ENCODE measurements around the gene MS4A10. TPM values are rescaled to one million over a fixed set of nuclear protein-coding genes. Genes with fewer than 3 reads are reported as not detected.

Gene MS4A10
- total RNA-seq, 1 experiment from 2014 or later: not detected

- no peak for ATAC-seq
- H3K9me3 ChIP-seq (ENCODE audit: control insufficient read depth in 1 of 2, insufficient read depth in 1 of 2, low read depth in 1 of 2, low read length in 2 of 2): no peaks in the 10 kb centered on the region
- no peak for TF ChIP-seq ELF1 (IDR thresholded peaks at IDR 0.05; ENCODE audit: borderline replicate concordance, low read depth)
- no peak for TF ChIP-seq ZBTB33 (IDR thresholded peaks at IDR 0.05; ENCODE audit: extremely low read depth, insufficient replicate concordance, low read length)
- no peak for TF ChIP-seq EZH2 (IDR thresholded peaks at IDR 0.05)
- no peak for TF ChIP-seq CTCF (IDR thresholded peaks at IDR 0.05 in 2 of 3, conservative IDR thresholded peaks at IDR 0.05 in 1 of 3; ENCODE audit: borderline replicate concordance in 1 of 3, insufficient read depth in 1 of 3, low read depth in 2 of 3, low read length in 2 of 3)
- TF ChIP-seq YY1 (IDR thresholded peaks at IDR 0.05; ENCODE audit: extremely low read depth, insufficient replicate concordance, low read depth, low read length): no peak
- no peak for TF ChIP-seq SRF (IDR thresholded peaks at IDR 0.05; ENCODE audit: low read depth)
- TF ChIP-seq ATF3 (IDR thresholded peaks at IDR 0.05): no peak
- no peak for TF ChIP-seq EGR1 (IDR thresholded peaks at IDR 0.05; ENCODE audit: low read depth)
- TF ChIP-seq ZFX (IDR thresholded peaks at IDR 0.05): no peak
- no peak for TF ChIP-seq RAD21 (IDR thresholded peaks at IDR 0.05; ENCODE audit: low read depth)
- TF ChIP-seq REST (IDR thresholded peaks at IDR 0.05; ENCODE audit: low read depth): no peak
- no peak for TF ChIP-seq POLR2AphosphoS5 (IDR thresholded peaks at IDR 0.05; ENCODE audit: low read depth, low read length)
- TF ChIP-seq TCF7L2 (IDR thresholded peaks at IDR 0.05; ENCODE audit: borderline replicate concordance, extremely low read depth, insufficient read depth, insufficient read length): no peak
- TF ChIP-seq CEBPB (IDR thresholded peaks at IDR 0.05; ENCODE audit: low read depth): no peak
- no peak for TF ChIP-seq POLR2A (IDR thresholded peaks at IDR 0.05; ENCODE audit: borderline replicate concordance, extremely low read depth, insufficient read depth, insufficient read length)
- TF ChIP-seq JUND (IDR thresholded peaks at IDR 0.05): no peak
- no peak for TF ChIP-seq SP1 (IDR thresholded peaks at IDR 0.05; ENCODE audit: low read depth)
These were observed 30.2 kb upstream of the MS4A10 start for GRCh38 chr11:60754887-60755286.

More at GRCh38 chr11:60754887-60755286, 30.2 kb upstream of the MS4A10 start:
- Histone ChIP-seq H3K9me2 (ENCODE audit: insufficient read depth) (no peaks in the 10 kb centered on the region), H3K9ac (ENCODE audit: low read length) (no peak overlapping the region), H3K4me2 (ENCODE audit: low read length) (no peak overlapping the region), H3K4me3 (replicated peaks in 1 of 2; ENCODE audit: low read depth in 1 of 2, low read length in 2 of 2) (no peak overlapping the region), H3K27me3 (ENCODE audit: insufficient read depth, low read length) (peaks cover 21% of the 10 kb centered on the region; the same call in 1 of the 2 replicates), H3K36me3 (ENCODE audit: control insufficient read depth in 1 of 2, insufficient read depth in 2 of 2, low read length in 2 of 2) (no peaks in the 10 kb centered on the region), H3K27ac (ENCODE audit: low read depth, low read length) (no peak overlapping the region), H3K4me1 (ENCODE audit: control insufficient read depth in 1 of 2, insufficient read depth in 2 of 2, low read length in 2 of 2) (no peaks in the 10 kb centered on the region), H2AFZ (ENCODE audit: low read depth, low read length, poor library complexity, severe bottlenecking) (no peak overlapping the region), H3K79me2 (ENCODE audit: insufficient read depth, low read length) (no peaks in the 10 kb centered on the region), H4K20me1 (ENCODE audit: insufficient read depth) (no peaks in the 10 kb centered on the region)
- BruUV-seq (replicated peaks): no TSS peak
- POLR2A ChIA-PET: no interaction called here
- no peak for DNase-seq (ENCODE audit: low read depth, low spot score)
- intact Hi-C loops (cut with micrococcal nuclease): loop anchor here (5.0 kb wide), 1 partner anchor 488 kb away; no protein-coding TSS in a partner anchor
- RAD21 ChIA-PET (ENCODE audit: low non-redundant PET in 1 of 2, low total read pairs in 2 of 2, uncharacterized antibody in 2 of 2, unreplicated experiment in 2 of 2): no interaction called here
- CTCF ChIA-PET: interaction anchor here (1.2 kb wide), 1 partner anchor 8 kb away, joined by 8 read pairs; no protein-coding TSS in a partner anchor

Measured in HCT116 (cell line).